ENCODE data around the gene RNU5D-1. TPM values are rescaled to one million over a fixed set of nuclear protein-coding genes. Genes with fewer than 3 reads are reported as not detected.

RNU5D-1 gene
- total and polyA plus RNA-seq, 8 donors = not detected

DNA sequence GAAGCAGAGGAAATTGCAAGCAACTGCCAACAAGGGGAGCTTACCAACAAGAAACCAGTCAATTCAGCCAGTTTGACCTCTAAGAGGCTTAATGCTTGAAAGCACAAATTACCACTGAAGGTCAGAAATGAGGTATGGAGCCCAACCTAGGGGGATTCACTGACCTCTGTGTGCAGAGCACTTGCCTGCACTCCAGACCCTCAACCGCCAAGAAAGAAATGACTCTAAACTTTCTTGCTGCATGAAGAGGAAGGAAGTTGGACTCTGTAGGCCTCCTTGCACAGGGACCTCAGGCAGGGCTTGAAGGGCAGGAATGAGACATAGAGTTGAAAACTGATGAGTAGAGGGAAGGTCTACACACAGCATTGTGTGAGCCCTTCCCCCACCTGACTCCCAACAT, 46.4 kb downstream of the RNU5D-1 start:
- 89 to 93% methylated on average over 1 of the region's 1 CpG for WGBS, 2 donors
- Histone ChIP-seq H3K27me3 (no peaks in the 10 kb centered on the region), H3K4me3 (no peak overlapping the region), H3K9me3 (no peaks in the 10 kb centered on the region), H3K36me3 (no peaks in the 10 kb centered on the region), H3K27ac (no peak overlapping the region), H3K4me1 (no peaks in the 10 kb centered on the region)
- FAIRE-seq (no peak), ATAC-seq (no peak), DNase-seq (no peak)
- intact Hi-C loops (cut with DNase I) = no loop called here
- TF ChIP-seq, protein P1, sequence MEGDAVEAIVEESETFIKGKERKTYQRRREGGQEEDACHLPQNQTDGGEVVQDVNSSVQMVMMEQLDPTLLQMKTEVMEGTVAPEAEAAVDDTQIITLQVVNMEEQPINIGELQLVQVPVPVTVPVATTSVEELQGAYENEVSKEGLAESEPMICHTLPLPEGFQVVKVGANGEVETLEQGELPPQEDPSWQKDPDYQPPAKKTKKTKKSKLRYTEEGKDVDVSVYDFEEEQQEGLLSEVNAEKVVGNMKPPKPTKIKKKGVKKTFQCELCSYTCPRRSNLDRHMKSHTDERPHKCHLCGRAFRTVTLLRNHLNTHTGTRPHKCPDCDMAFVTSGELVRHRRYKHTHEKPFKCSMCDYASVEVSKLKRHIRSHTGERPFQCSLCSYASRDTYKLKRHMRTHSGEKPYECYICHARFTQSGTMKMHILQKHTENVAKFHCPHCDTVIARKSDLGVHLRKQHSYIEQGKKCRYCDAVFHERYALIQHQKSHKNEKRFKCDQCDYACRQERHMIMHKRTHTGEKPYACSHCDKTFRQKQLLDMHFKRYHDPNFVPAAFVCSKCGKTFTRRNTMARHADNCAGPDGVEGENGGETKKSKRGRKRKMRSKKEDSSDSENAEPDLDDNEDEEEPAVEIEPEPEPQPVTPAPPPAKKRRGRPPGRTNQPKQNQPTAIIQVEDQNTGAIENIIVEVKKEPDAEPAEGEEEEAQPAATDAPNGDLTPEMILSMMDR (IDR thresholded peaks at IDR 0.05) = no peak

DNA sequence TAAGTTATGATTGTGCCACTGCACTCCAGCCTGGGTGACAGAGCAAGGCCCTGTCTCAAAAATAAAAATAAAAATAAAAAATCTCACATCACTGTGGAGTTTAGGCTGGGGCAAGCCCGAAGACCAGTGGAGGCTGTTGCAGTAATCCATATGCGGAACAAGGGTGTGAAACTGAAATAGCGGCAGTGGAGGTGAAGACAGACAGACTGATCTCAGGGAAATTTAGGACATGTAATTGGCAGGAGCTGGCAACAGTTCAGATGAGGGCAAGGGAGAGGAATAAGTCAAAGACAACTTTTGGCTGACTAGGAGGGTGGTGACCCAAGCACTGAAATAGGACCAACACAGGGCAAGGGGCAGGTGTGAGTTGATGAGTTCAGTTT, 48.1 kb downstream of the RNU5D-1 start:
- H3K4me3 ChIP-seq = no peak overlapping the region
- H3K9me3 ChIP-seq = no peaks in the 10 kb centered on the region
- no peaks in the 10 kb centered on the region for H3K36me3 ChIP-seq
- ATAC-seq = no peak
- intact Hi-C loops (cut with DNase I) = no loop called here
- H3K27ac ChIP-seq = no peak overlapping the region
- FAIRE-seq = no peak
- TF ChIP-seq, protein P1 (IDR thresholded peaks at IDR 0.05) = no peak
- no peaks in the 10 kb centered on the region for H3K4me1 ChIP-seq
- H3K27me3 ChIP-seq = no peaks in the 10 kb centered on the region
- no peak for DNase-seq
- 97% methylated on average over 3 of the region's 3 CpGs for WGBS, 2 donors

DNA sequence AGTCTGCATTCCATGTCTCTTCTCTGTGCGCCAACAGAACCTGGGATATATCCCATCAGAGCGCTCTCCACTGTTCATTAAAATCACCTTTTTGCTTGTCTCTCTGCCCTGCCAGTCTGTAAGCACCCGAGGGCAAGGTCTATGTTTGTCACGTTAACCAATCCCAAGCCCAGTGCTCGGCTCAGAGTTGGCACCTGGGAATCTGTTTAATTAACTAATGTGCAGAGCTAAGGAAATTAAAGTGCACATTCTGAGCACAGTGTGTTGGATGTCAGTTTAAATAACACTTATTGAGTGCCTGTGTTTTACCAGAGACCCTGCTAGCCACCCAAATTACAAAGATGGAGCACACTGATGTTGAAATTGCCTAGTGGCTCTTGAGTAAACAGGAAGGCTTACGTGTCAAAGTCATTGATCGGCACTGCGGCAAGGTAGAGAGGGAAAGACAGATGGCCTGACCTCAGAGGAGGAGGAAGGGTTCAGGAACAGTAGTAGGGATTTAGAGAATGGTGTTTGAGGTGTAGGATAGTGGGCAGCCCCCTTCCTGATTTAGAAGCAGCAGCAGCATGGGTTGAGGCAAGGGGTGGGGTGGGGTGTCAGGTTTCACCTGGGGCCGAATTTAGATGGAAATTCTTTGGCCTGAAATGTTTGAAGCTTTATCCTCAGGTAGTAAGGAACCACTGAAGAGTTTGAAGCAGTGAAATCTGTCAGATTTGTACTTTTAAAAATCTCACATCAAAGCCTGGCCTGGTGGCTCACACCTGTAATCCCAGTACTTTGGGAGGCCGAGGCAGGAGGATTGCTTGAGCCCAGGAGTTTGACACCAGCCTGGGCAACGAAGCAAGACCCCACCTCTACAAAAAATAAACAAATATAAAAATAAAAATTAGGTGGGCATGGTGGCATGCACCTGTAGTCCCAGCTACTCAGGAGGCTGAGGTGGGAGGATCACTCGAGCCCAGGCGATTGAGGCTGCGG, 48.8 kb downstream of the RNU5D-1 start:
- Histone ChIP-seq H3K27me3 (no peaks in the 10 kb centered on the region), H3K27ac (no peak overlapping the region), H3K36me3 (no peaks in the 10 kb centered on the region), H3K4me1 (peaks cover 0 to 3% (median 0%) of the 10 kb centered on the region in 3 donors), H3K4me3 (no peak overlapping the region), H3K9me3 (no peaks in the 10 kb centered on the region)
- DNase-seq (no peak), ATAC-seq (peak in 3 of 4 donors; percentile 43 to 57 (median 49)), FAIRE-seq (no peak)
- 63 to 68% methylated on average over 14 of the region's 14 CpGs for WGBS, 2 donors
- TF ChIP-seq, protein P1 (IDR thresholded peaks at IDR 0.05) = no peak
- intact Hi-C loops (cut with DNase I) = no loop called here

Other genes with a start within 250 kb of the RNU5D-1 start
- 1 to 10 TPM; 2.6 to 5.4 (median 3.7) TPM for gene TMEM53, start 56.7 kb downstream of the RNU5D-1 start, total RNA-seq
- gene TMEM53, start 56.7 kb downstream of the RNU5D-1 start, polyA plus RNA-seq = 10 to 100 TPM in 1 of 2 donors, 1 to 10 TPM in 1; 5.5 to 10.4 TPM
- gene ARMH1, start 56.5 kb downstream of the RNU5D-1 start, total RNA-seq = 1 to 10 TPM in 3 of 6 donors, under 1 TPM in 3; 0.42 to 2.9 (median 1.1) TPM
- gene ARMH1, start 56.5 kb downstream of the RNU5D-1 start, polyA plus RNA-seq = 10 to 100 TPM in 1 of 2 donors, 1 to 10 TPM in 1; 5.6 to 10.7 TPM
- gene KIF2C, start 8.7 kb upstream of the RNU5D-1 start, total RNA-seq = 1 to 10 TPM in 2 of 6 donors, under 1 TPM in 3, not detected in 1; 0.12 to 1.6 (median 0.44) TPM
- under 1 TPM; 0.30 to 0.40 TPM for gene KIF2C, start 8.7 kb upstream of the RNU5D-1 start, polyA plus RNA-seq
- gene RPS8, start 44.4 kb upstream of the RNU5D-1 start, total RNA-seq = 1,000 to 10,000 TPM in 4 of 6 donors, 100 to 1,000 TPM in 2; 843 to 1,579 (median 1,280) TPM
- 1,000 to 10,000 TPM; 1,365 to 1,938 TPM for gene RPS8, start 44.4 kb upstream of the RNU5D-1 start, polyA plus RNA-seq
- gene BEST4, start 57.0 kb upstream of the RNU5D-1 start, total RNA-seq = under 1 TPM; 0.12 to 0.41 (median 0.32) TPM
- gene BEST4, start 57.0 kb upstream of the RNU5D-1 start, polyA plus RNA-seq = under 1 TPM; 0.56 to 0.68 TPM
- 10 to 100 TPM in 3 of 6 donors, 1 to 10 TPM in 3; 6.1 to 15.9 (median 9.7) TPM for gene PLK3, start 69.2 kb upstream of the RNU5D-1 start, total RNA-seq
- gene PLK3, start 69.2 kb upstream of the RNU5D-1 start, polyA plus RNA-seq = 10 to 100 TPM; 21.6 to 35.3 TPM
- 1 to 10 TPM in 1 of 6 donors, under 1 TPM in 5; 0.28 to 1.8 (median 0.38) TPM for gene DYNLT4, start 76.2 kb upstream of the RNU5D-1 start, total RNA-seq
- 1 to 10 TPM in 1 of 2 donors, under 1 TPM in 1; 0.33 to 1.8 TPM for gene DYNLT4, start 76.2 kb upstream of the RNU5D-1 start, polyA plus RNA-seq
- gene BTBD19, start 77.4 kb upstream of the RNU5D-1 start, total RNA-seq = 1 to 10 TPM in 5 of 6 donors, under 1 TPM in 1; 0.91 to 4.3 (median 2.3) TPM
- gene BTBD19, start 77.4 kb upstream of the RNU5D-1 start, polyA plus RNA-seq = 1 to 10 TPM; 4.7 to 5.7 TPM
- gene PTCH2, start 112.1 kb upstream of the RNU5D-1 start, total RNA-seq = under 1 TPM; 0.16 to 0.90 (median 0.34) TPM
- 1 to 10 TPM; 1.2 to 1.8 TPM for gene PTCH2, start 112.1 kb upstream of the RNU5D-1 start, polyA plus RNA-seq